Tibial nerve (tissue), 4 donors: ENCODE measurements around the gene CFAP54. TPM values are rescaled to one million over a fixed set of nuclear protein-coding genes. Genes with fewer than 3 reads are reported as not detected.

Experiments used
- DNase-seq, 2 donors: peaks; one replicate each; pipeline ENCODE4 v3.0.0-alpha.2; 2019; ENCODE audit warnings: low spot score in 2 of 2
- H3K27ac ChIP-seq, 4 donors: fragments of 200-600 bp; sonication (generic) in 3 of 4; one replicate each; pipeline ENCODE4 v1.5.1; 2017 to 2019; ENCODE audit warnings: mild to moderate bottlenecking in 1 of 4
- H3K27me3 ChIP-seq, 2 donors: fragments of 200-600 bp; sonication (generic) in 1 of 2; one replicate each; pipeline versions ENCODE4 v1.5.1 to v1.6.0; 2017 to 2019
- H3K36me3 ChIP-seq, 3 donors: fragments of 200-600 bp; sonication (generic); one replicate each; pipeline ENCODE4 v1.5.1; 2018 to 2019
- H3K4me1 ChIP-seq, 4 donors: fragments of 200-600 bp; sonication (generic) in 3 of 4; one replicate each; pipeline ENCODE4 v1.5.1; 2017 to 2019
- H3K4me3 ChIP-seq, 4 donors: fragments of 200-600 bp; sonication (generic) in 3 of 4; one replicate each; pipeline ENCODE4 v1.5.1; 2017 to 2019; ENCODE audit warnings: mild to moderate bottlenecking in 1 of 4, moderate library complexity in 1 of 4
- H3K9me3 ChIP-seq, 4 donors: fragments of 200-600 bp; sonication (generic) in 3 of 4; one replicate each; pipeline ENCODE4 v1.5.1; 2017 to 2019
- EP300 ChIP-seq, 2 donors: sonication (generic); formaldehyde crosslinking; IDR thresholded peaks; one replicate each; pipeline ENCODE4 v1.6.1; 2017; ENCODE audit warnings: antibody characterized with exemption in 2 of 2, mild to moderate bottlenecking in 1 of 2
- POLR2A ChIP-seq, 2 donors: fragments of 450-650 bp; IDR thresholded peaks; one replicate each; pipeline ENCODE4 v1.6.1; 2017; ENCODE audit warnings: antibody characterized with exemption in 2 of 2, mild to moderate bottlenecking in 2 of 2, moderate library complexity in 2 of 2
- WGBS, 2 donors: methylation state at CpG; one replicate each; pipeline ENCODE4 v1.1.5; 2018; 5-methylcytosine and 5-hydroxymethylcytosine counted together
- total RNA-seq, 4 donors: library from RNA; depleted of rRNA; stranded (reverse); fragments of >200 nt; gene quantifications; one replicate each; pipeline ENCODE4 v1.1.0, GENCODE V29; 2016
- TF ChIP-seq, protein P1 (sequence below), 5 experiments: fragments of 200-600 bp in 3 of 5; fragments of 450-650 bp in 2 of 5; sonication (generic) in 3 of 5; IDR thresholded peaks; one replicate each; pipeline ENCODE4 v1.5.1; 2016 to 2019; ENCODE audit warnings: antibody characterized with exemption in 5 of 5, mild to moderate bottlenecking in 3 of 5, moderate library complexity in 2 of 5

Gene CFAP54
- total RNA-seq, 4 donors from 2014 or later: 0.87 to 6.7 (median 2.1) TPM

DNA sequence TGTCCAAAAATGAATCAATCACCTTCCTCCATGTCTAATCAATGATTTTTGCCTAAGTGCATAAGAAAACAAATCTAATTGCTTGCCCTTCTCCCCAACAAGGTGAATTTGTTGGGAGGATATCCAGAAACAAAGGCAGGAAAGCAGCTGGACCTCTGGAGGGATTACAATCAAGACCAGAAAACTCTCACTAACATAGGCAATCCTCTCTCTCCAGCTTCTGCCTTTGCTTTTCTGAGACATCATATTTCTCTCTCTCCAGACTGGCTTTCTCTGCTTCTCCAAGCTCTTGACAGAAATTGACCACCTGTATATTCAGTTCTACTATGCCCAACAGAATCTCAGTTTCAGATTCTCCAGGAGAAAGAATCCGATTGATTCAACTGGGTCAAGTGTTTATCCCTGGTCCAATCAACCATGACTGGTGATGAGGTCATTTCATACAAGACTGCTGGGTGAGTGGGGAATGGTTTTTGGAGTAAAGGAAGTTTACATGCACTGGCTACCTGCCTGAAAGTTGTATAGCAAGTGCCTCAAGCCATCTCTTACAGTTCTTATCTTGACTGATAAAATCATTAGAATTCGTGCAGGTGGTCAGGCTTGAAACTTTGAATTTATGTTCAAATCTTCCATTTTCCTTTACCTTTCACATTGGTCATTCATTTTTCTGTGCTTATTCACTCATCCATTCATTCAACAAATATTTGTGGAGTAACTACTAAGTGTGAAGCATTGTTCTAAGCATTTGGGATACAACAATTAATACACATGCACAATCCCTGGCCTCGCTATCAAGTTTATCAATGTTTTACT is 22.2 kb upstream of the CFAP54 start:
- Histone ChIP-seq H3K36me3 (no peaks in the 10 kb centered on the region), H3K4me3 (no peak overlapping the region), H3K27me3 (no peaks in the 10 kb centered on the region), H3K9me3 (peaks cover 0 to 9% (median 0%) of the 10 kb centered on the region in 4 donors), H3K27ac (no peak overlapping the region), H3K4me1 (no peaks in the 10 kb centered on the region)
- TF ChIP-seq, protein P1, sequence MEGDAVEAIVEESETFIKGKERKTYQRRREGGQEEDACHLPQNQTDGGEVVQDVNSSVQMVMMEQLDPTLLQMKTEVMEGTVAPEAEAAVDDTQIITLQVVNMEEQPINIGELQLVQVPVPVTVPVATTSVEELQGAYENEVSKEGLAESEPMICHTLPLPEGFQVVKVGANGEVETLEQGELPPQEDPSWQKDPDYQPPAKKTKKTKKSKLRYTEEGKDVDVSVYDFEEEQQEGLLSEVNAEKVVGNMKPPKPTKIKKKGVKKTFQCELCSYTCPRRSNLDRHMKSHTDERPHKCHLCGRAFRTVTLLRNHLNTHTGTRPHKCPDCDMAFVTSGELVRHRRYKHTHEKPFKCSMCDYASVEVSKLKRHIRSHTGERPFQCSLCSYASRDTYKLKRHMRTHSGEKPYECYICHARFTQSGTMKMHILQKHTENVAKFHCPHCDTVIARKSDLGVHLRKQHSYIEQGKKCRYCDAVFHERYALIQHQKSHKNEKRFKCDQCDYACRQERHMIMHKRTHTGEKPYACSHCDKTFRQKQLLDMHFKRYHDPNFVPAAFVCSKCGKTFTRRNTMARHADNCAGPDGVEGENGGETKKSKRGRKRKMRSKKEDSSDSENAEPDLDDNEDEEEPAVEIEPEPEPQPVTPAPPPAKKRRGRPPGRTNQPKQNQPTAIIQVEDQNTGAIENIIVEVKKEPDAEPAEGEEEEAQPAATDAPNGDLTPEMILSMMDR (IDR thresholded peaks at IDR 0.05): no peak
- TF ChIP-seq EP300 (IDR thresholded peaks at IDR 0.05) (no peak), POLR2A (IDR thresholded peaks at IDR 0.05) (no peak)
- DNase-seq: no peak
- WGBS, 2 donors: 88 to 90% methylated on average over 3 of the region's 3 CpGs

DNA sequence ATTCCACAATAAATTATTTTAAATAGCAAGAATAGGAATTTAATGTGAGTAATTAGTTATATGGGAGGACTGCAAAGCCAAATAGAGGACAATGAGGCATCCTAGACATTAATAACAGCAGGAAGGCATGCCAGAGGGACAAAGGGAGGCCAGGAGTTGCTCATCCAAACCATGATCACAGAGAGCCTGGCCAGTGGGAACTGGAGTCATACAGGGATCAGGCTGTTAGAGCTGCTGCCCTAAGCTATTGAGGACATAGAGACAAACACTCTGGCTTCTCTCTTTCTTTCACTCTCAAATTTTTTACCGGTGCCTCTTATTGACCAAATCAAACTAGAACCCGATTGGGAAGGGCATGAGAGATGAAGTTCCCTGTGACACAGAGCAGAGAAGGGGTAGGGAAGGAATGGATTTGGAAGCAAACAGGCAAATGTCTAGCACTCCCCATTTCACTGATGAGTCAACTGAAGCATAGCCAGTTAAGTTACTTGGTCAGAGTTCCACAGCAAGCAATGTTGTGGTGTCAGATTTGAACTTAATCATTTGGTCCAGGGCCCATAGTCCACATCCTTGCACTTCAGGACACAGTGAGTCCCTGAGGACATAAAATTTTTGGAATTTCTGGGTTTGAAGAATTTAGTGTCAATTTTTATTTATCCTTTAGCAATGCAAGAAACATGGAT is 17.9 kb upstream of the CFAP54 start:
- TF ChIP-seq POLR2A (IDR thresholded peaks at IDR 0.05): no peak
- TF ChIP-seq, protein P1 (IDR thresholded peaks at IDR 0.05): no peak
- TF ChIP-seq EP300 (IDR thresholded peaks at IDR 0.05): no peak
- H3K4me1 ChIP-seq: no peaks in the 10 kb centered on the region
- peaks cover 0 to 9% (median 0%) of the 10 kb centered on the region in 4 donors for H3K9me3 ChIP-seq
- no peaks in the 10 kb centered on the region for H3K36me3 ChIP-seq
- WGBS, 2 donors: 84 to 87% methylated on average over 2 of the region's 2 CpGs
- H3K27me3 ChIP-seq: no peaks in the 10 kb centered on the region
- H3K4me3 ChIP-seq: no peak overlapping the region
- H3K27ac ChIP-seq: no peak overlapping the region
- no peak for DNase-seq

DNA sequence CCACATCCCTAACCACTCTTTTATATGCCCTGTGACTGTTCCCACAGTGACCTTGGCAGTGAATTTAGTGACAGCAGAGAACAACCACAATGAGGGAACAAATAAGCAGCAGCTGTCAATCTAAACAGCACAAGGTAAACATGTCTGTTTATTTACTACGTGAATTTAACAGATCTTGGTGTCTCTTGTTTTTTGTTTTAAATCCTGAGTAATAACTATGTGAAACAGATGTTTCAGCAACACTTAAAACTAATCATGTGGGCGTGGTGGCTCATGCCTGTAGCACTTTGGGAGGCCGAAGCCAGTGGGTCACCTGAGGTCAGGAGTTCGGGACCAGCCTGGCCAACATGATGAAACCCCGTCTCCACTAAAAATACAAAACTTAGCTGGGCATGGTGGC is 17.0 kb upstream of the CFAP54 start:
- H3K9me3 ChIP-seq: peaks cover 0 to 9% (median 0%) of the 10 kb centered on the region in 4 donors
- DNase-seq: no peak
- no peak overlapping the region for H3K27ac ChIP-seq
- WGBS, 2 donors: 77% methylated on average over 5 of the region's 5 CpGs
- H3K36me3 ChIP-seq: no peaks in the 10 kb centered on the region
- H3K4me3 ChIP-seq: no peak overlapping the region
- no peaks in the 10 kb centered on the region for H3K27me3 ChIP-seq
- H3K4me1 ChIP-seq: no peaks in the 10 kb centered on the region
- TF ChIP-seq EP300 (IDR thresholded peaks at IDR 0.05) (no peak), POLR2A (IDR thresholded peaks at IDR 0.05) (no peak)
- TF ChIP-seq, protein P1 (IDR thresholded peaks at IDR 0.05): no peak

DNA sequence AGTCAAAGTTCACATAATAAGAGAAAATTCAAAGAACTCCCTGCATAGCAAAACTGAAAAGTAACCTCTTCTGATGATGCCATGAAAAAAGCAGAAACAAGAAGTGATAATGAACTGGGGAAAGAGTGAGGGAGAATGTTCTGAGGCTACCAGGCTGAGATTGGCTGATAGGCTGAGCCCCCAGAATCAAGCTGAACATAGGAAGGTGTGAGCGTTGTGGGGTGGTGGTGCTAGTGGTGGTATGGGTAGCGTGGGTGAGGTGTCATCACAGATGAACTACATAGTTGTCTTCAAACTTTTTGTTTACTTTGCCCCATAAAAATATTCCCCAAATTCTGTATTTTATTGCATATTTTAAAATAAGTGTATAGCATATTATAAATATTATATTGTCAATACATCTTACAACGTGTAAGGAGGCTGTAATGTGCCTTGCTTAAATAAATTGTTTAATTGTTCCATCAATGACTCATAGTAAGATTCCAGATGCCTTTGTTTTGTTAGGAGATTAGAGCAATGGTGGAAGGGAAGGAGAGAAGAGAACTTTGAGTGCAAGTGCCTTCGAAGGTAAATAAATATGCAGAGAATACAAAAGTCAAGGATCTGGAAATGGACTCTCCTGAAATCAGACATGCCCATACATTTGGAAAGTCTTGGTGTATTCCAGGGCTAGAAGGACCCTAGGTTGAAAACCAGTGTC is 15.8 kb upstream of the CFAP54 start:
- peaks cover 0 to 9% (median 0%) of the 10 kb centered on the region in 4 donors for H3K9me3 ChIP-seq
- TF ChIP-seq POLR2A (IDR thresholded peaks at IDR 0.05): no peak
- TF ChIP-seq, protein P1 (IDR thresholded peaks at IDR 0.05): no peak
- no peak for TF ChIP-seq EP300 (IDR thresholded peaks at IDR 0.05)
- no peak overlapping the region for H3K4me3 ChIP-seq
- DNase-seq: no peak
- H3K4me1 ChIP-seq: no peaks in the 10 kb centered on the region
- H3K27me3 ChIP-seq: no peaks in the 10 kb centered on the region
- H3K36me3 ChIP-seq: no peaks in the 10 kb centered on the region
- H3K27ac ChIP-seq: no peak overlapping the region
- WGBS, 2 donors: 81 to 83% methylated on average over 4 of the region's 4 CpGs
